ENCODE measurements around the gene LNX2.

GRCh38 chr13:27599845-27600553, 20.3 kb downstream of the LNX2 start:
- TF ChIP-seq CTCF (IDR thresholded peaks at IDR 0.05) (no peak), POLR2A (IDR thresholded peaks at IDR 0.05) (no peak)
